ENCODE results near the gene RPS6KA3.
"Not testable (repeated sequence)": the region's sequence is repeated elsewhere in the genome, so short reads cannot be mapped to it uniquely, and the experiment has no call there.

The RPS6KA3 gene

GRCh38 chrX:20149326-20149725 lies 117.4 kb downstream of the RPS6KA3 start:
- in situ Hi-C loops (cut with HindIII; ENCODE audit: low sequenced_read_pairs): no loop called here

GRCh38 chrX:20147561-20147960 lies 119.1 kb downstream of the RPS6KA3 start:
- in situ Hi-C loops (cut with HindIII; ENCODE audit: low sequenced_read_pairs): no loop called here

GRCh38 chrX:20144491-20144890 lies 122.2 kb downstream of the RPS6KA3 start:
- in situ Hi-C loops (cut with HindIII; ENCODE audit: low sequenced_read_pairs): no loop called here

GRCh38 chrX:20143561-20143960 lies 123.1 kb downstream of the RPS6KA3 start:
- in situ Hi-C loops (cut with HindIII; ENCODE audit: low sequenced_read_pairs): no loop called here

GRCh38 chrX:20143111-20143510 lies 123.6 kb downstream of the RPS6KA3 start:
- in situ Hi-C loops (cut with HindIII; ENCODE audit: low sequenced_read_pairs): no loop called here

GRCh38 chrX:20141281-20142220 lies 125.2 kb downstream of the RPS6KA3 start, which contains the start of gene EIF1AX:
TSS of gene EIF1AX (minus strand) at chrX:20141838. CDS start at chrX:20141640, 198 bp downstream.
- in situ Hi-C loops (cut with HindIII; ENCODE audit: low sequenced_read_pairs): no loop called here

GRCh38 chrX:20140420-20140819 lies 126.3 kb downstream of the RPS6KA3 start:
- in situ Hi-C loops (cut with HindIII; ENCODE audit: low sequenced_read_pairs): no loop called here

- in situ Hi-C loops (cut with HindIII; ENCODE audit: low sequenced_read_pairs): no loop called here
Observed at GRCh38 chrX:20139966-20140365, 126.7 kb downstream of the RPS6KA3 start.

- in situ Hi-C loops (cut with HindIII; ENCODE audit: low sequenced_read_pairs): no loop called here
Observed at GRCh38 chrX:20135944-20136343, 130.8 kb downstream of the RPS6KA3 start.

GRCh38 chrX:20132666-20133065 lies 134.0 kb downstream of the RPS6KA3 start:
- in situ Hi-C loops (cut with HindIII; ENCODE audit: low sequenced_read_pairs): no loop called here

- in situ Hi-C loops (cut with HindIII; ENCODE audit: low sequenced_read_pairs): no loop called here
Observed at GRCh38 chrX:20130357-20130756, 136.4 kb downstream of the RPS6KA3 start.

- in situ Hi-C loops (cut with HindIII; ENCODE audit: low sequenced_read_pairs): no loop called here
Observed at GRCh38 chrX:20129547-20129946, 137.2 kb downstream of the RPS6KA3 start.

GRCh38 chrX:20128670-20129069 lies 138.0 kb downstream of the RPS6KA3 start:
- in situ Hi-C loops (cut with HindIII; ENCODE audit: low sequenced_read_pairs): no loop called here

GRCh38 chrX:20127440-20127839 lies 139.3 kb downstream of the RPS6KA3 start:
- in situ Hi-C loops (cut with HindIII; ENCODE audit: low sequenced_read_pairs): not testable (repeated sequence)

- in situ Hi-C loops (cut with HindIII; ENCODE audit: low sequenced_read_pairs): not testable (repeated sequence)
Observed at GRCh38 chrX:20126833-20127232, 139.9 kb downstream of the RPS6KA3 start.

- in situ Hi-C loops (cut with HindIII; ENCODE audit: low sequenced_read_pairs): no loop called here
Observed at GRCh38 chrX:20124964-20125363, 141.7 kb downstream of the RPS6KA3 start.

- in situ Hi-C loops (cut with HindIII; ENCODE audit: low sequenced_read_pairs): no loop called here
Observed at GRCh38 chrX:20118065-20118824, 148.5 kb downstream of the RPS6KA3 start.

GRCh38 chrX:20116577-20117240 lies 150.0 kb downstream of the RPS6KA3 start, which contains the start of gene MAP7D2:
TSS of gene MAP7D2 (minus strand) at chrX:20116907. CDS start at chrX:20116879, 28 bp downstream.
- in situ Hi-C loops (cut with HindIII; ENCODE audit: low sequenced_read_pairs): no loop called here

GRCh38 chrX:20116087-20116576 lies 150.6 kb downstream of the RPS6KA3 start:
- in situ Hi-C loops (cut with HindIII; ENCODE audit: low sequenced_read_pairs): no loop called here

GRCh38 chrX:20112022-20112774 lies 154.5 kb downstream of the RPS6KA3 start:
- in situ Hi-C loops (cut with HindIII; ENCODE audit: low sequenced_read_pairs): no loop called here

Measured in endothelial cell of hepatic sinusoid (primary cell).